ENCODE measurements around the gene TBC1D10A. TPM values are rescaled to one million over a fixed set of nuclear protein-coding genes. Genes with fewer than 3 reads are reported as not detected.

The TBC1D10A gene
- total RNA-seq, 1 experiment from 2014 or later: 12.2 TPM

DNA sequence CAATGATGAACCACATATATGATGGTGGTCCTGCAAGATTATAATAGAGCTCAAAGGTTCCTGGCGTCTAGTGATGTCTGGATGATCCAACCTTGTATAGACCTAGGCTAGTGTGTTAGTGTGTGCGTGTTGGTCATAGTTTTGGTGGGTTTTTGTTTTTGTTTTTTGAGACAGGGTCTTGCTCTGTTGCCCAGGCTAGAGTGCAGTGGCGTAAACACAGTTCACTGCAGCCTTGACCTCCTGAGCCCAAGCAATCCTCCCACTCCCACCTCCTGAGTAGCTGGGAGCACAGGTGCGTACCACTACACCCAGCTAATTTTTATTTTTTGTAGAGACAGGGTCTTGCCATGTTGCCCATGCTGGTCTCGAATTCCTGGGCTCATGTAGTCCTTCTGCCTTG is 46.8 kb downstream of the TBC1D10A start:
- no peaks in the 10 kb centered on the region for H3K27me3 ChIP-seq (replicated peaks; ENCODE audit: control insufficient read depth, insufficient read depth, low read length)
- no peaks in the 10 kb centered on the region for H3K9me3 ChIP-seq
- intact Hi-C loops (cut with micrococcal nuclease; ENCODE audit: unreplicated experiment): loop anchor here (10.0 kb wide), 1 partner anchor 205 kb away; no protein-coding TSS in a partner anchor
- H3K9me3 Mint-ChIP-seq (ENCODE audit: unreplicated experiment): no peaks in the 10 kb centered on the region
- peaks cover 14% of the 10 kb centered on the region for H3K4me1 Mint-ChIP-seq (ENCODE audit: low read depth, unreplicated experiment)
- H3K36me3 ChIP-seq (ENCODE audit: control insufficient read depth, insufficient read depth, low read length): no peaks in the 10 kb centered on the region; the same call in 1 of the 2 replicates
- peaks cover 19% of the 10 kb centered on the region for H3K4me1 ChIP-seq
- no peak for DNase-seq
- BruUV-seq (replicated peaks): no TSS peak
- H3K27ac Mint-ChIP-seq (ENCODE audit: unreplicated experiment): no peak overlapping the region
- ChIA-PET POLR2A (no interaction called here), CTCF (interaction anchor here (1.5 kb wide), 1 partner anchor 19 kb away, joined by 4 read pairs; no protein-coding TSS in a partner anchor)
- no peak overlapping the region for H3K4me3 ChIP-seq (ENCODE audit: low read depth, low read length)
- no peak overlapping the region for H3K4me3 Mint-ChIP-seq (ENCODE audit: unreplicated experiment)
- TF ChIP-seq, protein P1, sequence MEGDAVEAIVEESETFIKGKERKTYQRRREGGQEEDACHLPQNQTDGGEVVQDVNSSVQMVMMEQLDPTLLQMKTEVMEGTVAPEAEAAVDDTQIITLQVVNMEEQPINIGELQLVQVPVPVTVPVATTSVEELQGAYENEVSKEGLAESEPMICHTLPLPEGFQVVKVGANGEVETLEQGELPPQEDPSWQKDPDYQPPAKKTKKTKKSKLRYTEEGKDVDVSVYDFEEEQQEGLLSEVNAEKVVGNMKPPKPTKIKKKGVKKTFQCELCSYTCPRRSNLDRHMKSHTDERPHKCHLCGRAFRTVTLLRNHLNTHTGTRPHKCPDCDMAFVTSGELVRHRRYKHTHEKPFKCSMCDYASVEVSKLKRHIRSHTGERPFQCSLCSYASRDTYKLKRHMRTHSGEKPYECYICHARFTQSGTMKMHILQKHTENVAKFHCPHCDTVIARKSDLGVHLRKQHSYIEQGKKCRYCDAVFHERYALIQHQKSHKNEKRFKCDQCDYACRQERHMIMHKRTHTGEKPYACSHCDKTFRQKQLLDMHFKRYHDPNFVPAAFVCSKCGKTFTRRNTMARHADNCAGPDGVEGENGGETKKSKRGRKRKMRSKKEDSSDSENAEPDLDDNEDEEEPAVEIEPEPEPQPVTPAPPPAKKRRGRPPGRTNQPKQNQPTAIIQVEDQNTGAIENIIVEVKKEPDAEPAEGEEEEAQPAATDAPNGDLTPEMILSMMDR (IDR thresholded peaks at IDR 0.05; ENCODE audit: insufficient read depth in 1 of 2, low read depth in 1 of 2, low read length in 1 of 2, severe bottlenecking in 1 of 2, unreplicated experiment in 1 of 2): no peak
- no peaks in the 10 kb centered on the region for H3K36me3 Mint-ChIP-seq (ENCODE audit: insufficient read depth, unreplicated experiment)
- no peaks in the 10 kb centered on the region for H3K27me3 Mint-ChIP-seq (ENCODE audit: insufficient read depth, unreplicated experiment)

DNA sequence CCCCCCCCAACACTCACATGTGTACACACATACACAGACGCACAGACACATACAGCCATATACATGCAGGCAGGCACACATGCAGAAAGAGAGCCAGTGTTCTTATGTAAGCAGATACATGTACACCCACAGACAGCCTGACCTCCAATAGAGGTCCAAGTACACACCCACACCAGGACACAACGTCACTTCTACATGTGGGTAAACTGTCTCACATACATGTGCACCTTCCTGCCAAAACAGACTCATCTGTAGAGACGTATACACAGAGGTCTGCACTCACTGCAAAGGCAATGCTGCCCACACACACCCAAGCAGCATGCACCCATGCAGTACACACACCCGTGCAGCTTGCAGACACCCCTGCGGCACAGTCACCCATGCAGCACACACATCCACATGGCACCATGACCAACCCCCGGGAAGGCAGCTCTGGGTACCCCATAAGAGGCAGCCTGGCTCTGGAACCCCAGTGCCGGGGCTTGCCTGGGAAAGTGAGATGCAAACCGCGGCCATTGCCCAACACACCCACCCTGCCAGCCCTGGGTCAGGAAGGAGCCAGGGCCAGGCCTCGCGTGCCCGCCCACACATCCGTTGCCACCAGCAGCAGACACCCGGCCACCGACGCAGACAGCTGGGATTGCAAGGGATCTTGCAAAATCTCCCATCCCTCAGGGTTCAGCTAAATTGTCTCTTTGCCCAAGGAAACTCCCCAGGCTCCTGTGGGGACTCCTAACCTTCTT is 47.5 kb downstream of the TBC1D10A start:
- H3K4me3 Mint-ChIP-seq (ENCODE audit: unreplicated experiment): no peak overlapping the region
- Histone ChIP-seq H3K4me1 (peaks cover 19% of the 10 kb centered on the region), H3K4me3 (ENCODE audit: low read depth, low read length) (no peak overlapping the region), H3K9me3 (no peaks in the 10 kb centered on the region), H3K36me3 (ENCODE audit: control insufficient read depth, insufficient read depth, low read length) (no peaks in the 10 kb centered on the region; the same call in 1 of the 2 replicates), H3K27me3 (replicated peaks; ENCODE audit: control insufficient read depth, insufficient read depth, low read length) (no peaks in the 10 kb centered on the region)
- H3K27me3 Mint-ChIP-seq (ENCODE audit: insufficient read depth, unreplicated experiment): no peaks in the 10 kb centered on the region
- ChIA-PET CTCF (interaction anchor here (1.5 kb wide), 1 partner anchor 18 kb away, joined by 4 read pairs; no protein-coding TSS in a partner anchor), POLR2A (no interaction called here)
- intact Hi-C loops (cut with micrococcal nuclease; ENCODE audit: unreplicated experiment): no loop called here
- H3K4me1 Mint-ChIP-seq (ENCODE audit: low read depth, unreplicated experiment): peaks cover 11% of the 10 kb centered on the region
- no peaks in the 10 kb centered on the region for H3K36me3 Mint-ChIP-seq (ENCODE audit: insufficient read depth, unreplicated experiment)
- H3K27ac Mint-ChIP-seq (ENCODE audit: unreplicated experiment): no peak overlapping the region
- BruUV-seq (replicated peaks): no TSS peak
- TF ChIP-seq, protein P1 (IDR thresholded peaks at IDR 0.05; ENCODE audit: insufficient read depth in 1 of 2, low read depth in 1 of 2, low read length in 1 of 2, severe bottlenecking in 1 of 2, unreplicated experiment in 1 of 2): no peak
- H3K9me3 Mint-ChIP-seq (ENCODE audit: unreplicated experiment): no peaks in the 10 kb centered on the region
- DNase-seq: no peak

DNA sequence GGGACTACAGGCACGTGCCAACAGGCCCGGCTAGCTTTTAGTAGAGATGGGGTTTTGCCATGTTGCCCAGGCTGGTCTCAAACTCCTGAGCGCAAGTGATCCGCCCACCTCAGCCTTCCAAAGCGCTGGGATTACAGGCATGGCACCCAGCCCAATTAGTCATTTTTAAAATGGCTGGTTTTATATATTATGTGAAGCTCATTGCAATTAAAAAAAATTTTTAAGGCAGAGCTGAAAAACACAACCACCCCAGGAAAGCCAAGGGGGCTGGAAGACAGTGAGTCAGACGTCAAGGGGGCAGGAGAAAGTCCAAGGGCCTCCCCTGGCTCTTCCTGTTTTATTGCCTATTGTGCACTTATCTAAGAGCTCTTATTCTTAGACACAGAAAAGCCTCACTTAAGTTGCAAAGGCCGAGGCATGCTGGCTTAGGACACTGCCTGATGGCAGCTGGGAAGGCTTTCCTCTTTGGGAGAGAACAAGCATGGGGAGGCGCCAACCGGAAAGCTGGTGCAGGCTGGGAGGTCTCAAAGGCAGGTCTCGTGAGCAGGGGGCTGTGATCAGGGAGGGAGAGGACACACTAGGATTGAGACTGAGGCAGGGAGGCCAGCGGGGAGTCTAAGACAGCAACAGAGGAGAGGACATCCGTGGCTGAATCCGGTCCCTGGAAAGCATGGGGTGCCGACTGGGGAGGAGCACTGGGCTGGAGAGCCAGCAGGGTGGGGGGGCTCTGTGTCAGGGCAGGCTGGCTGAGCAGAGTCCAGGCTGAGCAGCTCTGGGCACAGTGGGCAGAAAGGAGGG is 49.0 kb downstream of the TBC1D10A start:
- Mint-ChIP-seq H3K4me1 (ENCODE audit: low read depth, unreplicated experiment) (peaks cover 11% of the 10 kb centered on the region), H3K4me3 (ENCODE audit: unreplicated experiment) (no peak overlapping the region), H3K27ac (ENCODE audit: unreplicated experiment) (peak overlapping the region; percentile 81), H3K36me3 (ENCODE audit: insufficient read depth, unreplicated experiment) (no peaks in the 10 kb centered on the region), H3K9me3 (ENCODE audit: unreplicated experiment) (no peaks in the 10 kb centered on the region), H3K27me3 (ENCODE audit: insufficient read depth, unreplicated experiment) (no peaks in the 10 kb centered on the region)
- Histone ChIP-seq H3K27me3 (replicated peaks; ENCODE audit: control insufficient read depth, insufficient read depth, low read length) (no peaks in the 10 kb centered on the region), H3K4me1 (peaks cover 19% of the 10 kb centered on the region), H3K9me3 (no peaks in the 10 kb centered on the region), H3K36me3 (ENCODE audit: control insufficient read depth, insufficient read depth, low read length) (no peaks in the 10 kb centered on the region), H3K4me3 (ENCODE audit: low read depth, low read length) (no peak overlapping the region)
- intact Hi-C loops (cut with micrococcal nuclease; ENCODE audit: unreplicated experiment): no loop called here
- ChIA-PET POLR2A (interaction anchor here (0.6 to 0.7 kb wide), 2 partner anchors 120 to 936 kb away, joined by 4 to 8 read pairs; no protein-coding TSS in a partner anchor), CTCF (interaction anchor here (0.9 to 1.5 kb wide), 3 partner anchors 10 to 50 kb away, joined by 3 to 12 read pairs (median 6); partner anchors contain the start of gene TBC1D10A)
- no TSS peak for BruUV-seq (replicated peaks)
- DNase-seq: peak in 1 of 2 experiments; percentile 55
- TF ChIP-seq, protein P1 (IDR thresholded peaks at IDR 0.05; ENCODE audit: insufficient read depth in 1 of 2, low read depth in 1 of 2, low read length in 1 of 2, severe bottlenecking in 1 of 2, unreplicated experiment in 1 of 2): no peak

All from Caco-2 (cell line).